ENCODE results near the gene ITPRID2.

The ITPRID2 gene

DNA sequence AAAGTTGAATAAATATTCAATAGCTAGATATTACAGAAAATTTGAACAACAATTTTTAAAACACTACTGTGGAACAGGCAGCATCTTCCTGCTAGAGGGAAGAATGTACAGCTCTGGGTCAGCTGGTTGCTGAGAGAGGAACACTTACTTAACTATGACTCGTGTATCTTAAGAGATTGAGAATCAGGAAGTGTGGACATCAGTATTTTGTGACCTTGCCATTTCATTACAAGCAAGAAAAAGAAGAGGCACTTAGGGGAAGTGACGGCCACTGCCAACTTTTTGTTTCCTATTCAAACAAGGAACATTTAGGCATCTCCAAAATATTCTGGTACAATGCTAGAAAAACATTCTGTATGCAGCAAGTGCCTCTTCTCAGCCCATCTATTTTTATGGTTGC is 45.9 kb downstream of the ITPRID2 start:
- Histone ChIP-seq H3K27me3 (replicated peaks; ENCODE audit: insufficient read depth, low read length) (no peaks in the 10 kb centered on the region), H3F3A (ENCODE audit: insufficient read depth, low read length) (no peaks in the 10 kb centered on the region), H4K20me1 (ENCODE audit: insufficient read depth, low read length) (no peaks in the 10 kb centered on the region), H3K4me2 (ENCODE audit: low read depth, low read length) (no peak overlapping the region), H3K9me3 (replicated peaks; ENCODE audit: insufficient read depth, low read length) (no peaks in the 10 kb centered on the region), H3K4me1 (ENCODE audit: low read length) (no peaks in the 10 kb centered on the region), H3K27ac (ENCODE audit: low read length) (no peak overlapping the region), H3K36me3 (replicated peaks; ENCODE audit: insufficient read depth, low read length) (no peaks in the 10 kb centered on the region), H2AFZ (ENCODE audit: low read length) (no peak overlapping the region), H3K79me2 (ENCODE audit: low read length) (no peaks in the 10 kb centered on the region), H3K9me2 (replicated peaks; ENCODE audit: insufficient read depth, low read length) (no peaks in the 10 kb centered on the region), H3K9ac (ENCODE audit: low read length) (no peak overlapping the region), H3K4me3 (ENCODE audit: low read length) (no peak overlapping the region)
- DNase-seq, result no peak
- TF ChIP-seq, protein P1, sequence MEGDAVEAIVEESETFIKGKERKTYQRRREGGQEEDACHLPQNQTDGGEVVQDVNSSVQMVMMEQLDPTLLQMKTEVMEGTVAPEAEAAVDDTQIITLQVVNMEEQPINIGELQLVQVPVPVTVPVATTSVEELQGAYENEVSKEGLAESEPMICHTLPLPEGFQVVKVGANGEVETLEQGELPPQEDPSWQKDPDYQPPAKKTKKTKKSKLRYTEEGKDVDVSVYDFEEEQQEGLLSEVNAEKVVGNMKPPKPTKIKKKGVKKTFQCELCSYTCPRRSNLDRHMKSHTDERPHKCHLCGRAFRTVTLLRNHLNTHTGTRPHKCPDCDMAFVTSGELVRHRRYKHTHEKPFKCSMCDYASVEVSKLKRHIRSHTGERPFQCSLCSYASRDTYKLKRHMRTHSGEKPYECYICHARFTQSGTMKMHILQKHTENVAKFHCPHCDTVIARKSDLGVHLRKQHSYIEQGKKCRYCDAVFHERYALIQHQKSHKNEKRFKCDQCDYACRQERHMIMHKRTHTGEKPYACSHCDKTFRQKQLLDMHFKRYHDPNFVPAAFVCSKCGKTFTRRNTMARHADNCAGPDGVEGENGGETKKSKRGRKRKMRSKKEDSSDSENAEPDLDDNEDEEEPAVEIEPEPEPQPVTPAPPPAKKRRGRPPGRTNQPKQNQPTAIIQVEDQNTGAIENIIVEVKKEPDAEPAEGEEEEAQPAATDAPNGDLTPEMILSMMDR (IDR thresholded peaks at IDR 0.05; ENCODE audit: low read length), result no peak
- TF ChIP-seq EZH2 (optimal IDR thresholded peaks at IDR 0.05; ENCODE audit: low read depth, low read length), result no peak
- TF ChIP-seq EZH2phosphoT487 (IDR thresholded peaks at IDR 0.05; ENCODE audit: low read length), result no peak

DNA sequence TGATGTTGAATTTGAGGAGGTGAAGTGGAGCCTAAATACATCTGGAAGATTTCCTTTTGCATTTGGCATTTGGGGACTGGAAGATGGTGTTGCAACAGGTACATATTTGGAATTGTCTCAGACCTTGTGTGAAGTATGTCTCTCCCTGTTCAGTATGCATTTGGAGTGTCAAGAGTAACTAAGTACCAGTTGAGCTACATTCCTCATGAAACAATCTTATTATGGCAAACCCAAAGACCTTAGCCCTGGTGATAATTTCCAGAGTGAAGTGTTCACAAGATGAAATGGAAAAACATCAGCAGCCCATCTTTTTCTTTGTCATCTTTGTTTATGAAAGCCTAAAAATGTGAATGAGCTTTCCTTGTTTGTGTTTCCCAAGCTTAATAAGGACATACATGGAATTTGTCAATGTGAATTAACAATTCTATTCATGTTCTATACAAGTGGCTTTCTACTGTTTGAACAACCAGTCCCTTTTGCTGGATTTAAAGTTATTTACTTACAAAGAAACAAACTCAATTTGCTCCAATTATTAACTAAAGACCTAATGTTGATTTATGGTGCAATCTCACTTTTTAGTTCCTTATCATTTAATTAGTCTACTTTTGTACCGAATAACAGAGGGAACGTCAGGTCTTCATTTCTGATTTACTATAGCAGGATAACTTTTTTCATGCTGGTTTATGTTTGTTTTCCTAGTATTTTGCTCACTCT is 52.0 kb downstream of the ITPRID2 start:
- Histone ChIP-seq H3F3A (ENCODE audit: insufficient read depth, low read length) (no peaks in the 10 kb centered on the region), H3K9ac (ENCODE audit: low read length) (no peak overlapping the region), H3K9me3 (replicated peaks; ENCODE audit: insufficient read depth, low read length) (no peaks in the 10 kb centered on the region), H4K20me1 (ENCODE audit: insufficient read depth, low read length) (no peaks in the 10 kb centered on the region), H3K9me2 (replicated peaks; ENCODE audit: insufficient read depth, low read length) (no peaks in the 10 kb centered on the region), H3K4me3 (ENCODE audit: low read length) (no peak overlapping the region), H3K36me3 (replicated peaks; ENCODE audit: insufficient read depth, low read length) (no peaks in the 10 kb centered on the region), H3K27me3 (replicated peaks; ENCODE audit: insufficient read depth, low read length) (no peaks in the 10 kb centered on the region), H3K4me2 (ENCODE audit: low read depth, low read length) (no peak overlapping the region), H3K27ac (ENCODE audit: low read length) (no peak overlapping the region), H3K4me1 (ENCODE audit: low read length) (no peaks in the 10 kb centered on the region), H3K79me2 (ENCODE audit: low read length) (no peaks in the 10 kb centered on the region), H2AFZ (ENCODE audit: low read length) (no peak overlapping the region)
- no peak for DNase-seq
- no peak for TF ChIP-seq EZH2phosphoT487 (IDR thresholded peaks at IDR 0.05; ENCODE audit: low read length)
- TF ChIP-seq EZH2 (optimal IDR thresholded peaks at IDR 0.05; ENCODE audit: low read depth, low read length), result no peak
- TF ChIP-seq, protein P1 (IDR thresholded peaks at IDR 0.05; ENCODE audit: low read length), result no peak

DNA sequence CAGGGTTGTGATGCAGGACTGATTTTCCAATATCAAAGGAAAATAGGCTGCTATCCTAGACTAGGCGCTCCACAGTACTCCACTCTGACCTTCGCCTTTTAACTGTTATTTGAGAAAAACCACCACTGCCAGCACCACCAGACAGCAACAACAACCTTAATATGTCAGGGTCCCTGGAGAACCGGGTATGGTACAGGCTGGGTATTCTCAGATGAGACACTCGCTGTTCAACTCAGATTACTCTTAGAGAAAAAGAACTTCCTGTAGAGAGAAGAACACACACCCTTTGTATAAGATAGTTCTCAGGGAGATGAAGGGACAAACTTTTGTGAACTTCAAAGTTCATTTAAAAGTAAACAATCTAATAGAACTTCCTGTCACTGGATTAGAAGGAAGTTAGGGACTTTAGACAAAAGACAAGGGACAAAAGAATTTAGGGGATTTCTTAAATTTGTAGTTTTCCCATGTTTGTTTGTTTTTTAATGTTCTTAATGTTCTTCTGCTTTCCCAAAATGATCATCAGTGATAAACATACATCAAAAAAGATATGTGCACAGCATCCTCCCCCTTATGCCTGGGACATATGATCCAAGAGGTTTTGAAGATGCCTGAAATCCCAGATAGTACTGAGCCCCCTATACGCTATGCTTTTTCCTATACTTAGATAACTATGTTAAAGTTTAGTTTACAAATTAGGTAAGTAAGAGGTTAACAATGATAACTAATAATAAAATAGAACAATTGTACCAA is 52.8 kb downstream of the ITPRID2 start:
- H2AFZ ChIP-seq (ENCODE audit: low read length), result no peak overlapping the region
- H3K79me2 ChIP-seq (ENCODE audit: low read length), result no peaks in the 10 kb centered on the region
- H3K36me3 ChIP-seq (replicated peaks; ENCODE audit: insufficient read depth, low read length), result no peaks in the 10 kb centered on the region
- no peak overlapping the region for H3K9ac ChIP-seq (ENCODE audit: low read length)
- TF ChIP-seq, protein P1 (IDR thresholded peaks at IDR 0.05; ENCODE audit: low read length), result no peak
- TF ChIP-seq EZH2phosphoT487 (IDR thresholded peaks at IDR 0.05; ENCODE audit: low read length), result no peak
- no peak for TF ChIP-seq EZH2 (optimal IDR thresholded peaks at IDR 0.05; ENCODE audit: low read depth, low read length)
- H3F3A ChIP-seq (ENCODE audit: insufficient read depth, low read length), result no peaks in the 10 kb centered on the region
- no peak overlapping the region for H3K4me3 ChIP-seq (ENCODE audit: low read length)
- H4K20me1 ChIP-seq (ENCODE audit: insufficient read depth, low read length), result no peaks in the 10 kb centered on the region
- H3K27ac ChIP-seq (ENCODE audit: low read length), result no peak overlapping the region
- no peaks in the 10 kb centered on the region for H3K9me2 ChIP-seq (replicated peaks; ENCODE audit: insufficient read depth, low read length)
- no peaks in the 10 kb centered on the region for H3K9me3 ChIP-seq (replicated peaks; ENCODE audit: insufficient read depth, low read length)
- H3K27me3 ChIP-seq (replicated peaks; ENCODE audit: insufficient read depth, low read length), result no peaks in the 10 kb centered on the region
- DNase-seq, result no peak
- H3K4me2 ChIP-seq (ENCODE audit: low read depth, low read length), result no peak overlapping the region
- no peaks in the 10 kb centered on the region for H3K4me1 ChIP-seq (ENCODE audit: low read length)
